IMR-90 (cell line): Measurements from ENCODE around the gene PDGFD. TPM values are rescaled to one million over a fixed set of nuclear protein-coding genes. Genes with fewer than 3 reads are reported as not detected.

Source experiments
- ATAC-seq: fragments of 200-7000 bp; cut with Tn5 transposase; 2 replicates; pipeline ENCODE4 v1.9.1; 2020; ENCODE audit warnings: low read depth, mild to moderate bottlenecking, moderate library complexity
- BruUV-seq: library from RNA; stranded (reverse); fragments of 400-500 nt; replicated peaks from 2 replicates; lab custom pipeline; 2021; lab: Mats Ljungman, UMichigan
- CTCF ChIA-PET: fragments of 300-600 bp; formaldehyde crosslinking; extraction: SDS; loops from one replicate; lab custom pipeline; 2021; ENCODE audit warnings: antibody characterized with exemption; lab: Yijun Ruan, JAX
- POLR2A ChIA-PET: fragments of 300-600 bp; sonication (Branson Sonifier 250); formaldehyde crosslinking; loops from one replicate; lab custom pipeline; 2022; ENCODE audit warnings: antibody characterized with exemption; ENCODE audit not compliant: unreplicated experiment; lab: Charles Lee
- DNase-seq: peaks from one replicate; pipeline ENCODE4 v3.0.0; 2013
- H2AFZ ChIP-seq: replicated peaks from 2 replicates; pipeline ENCODE3; 2013; ENCODE audit warnings: low read length, mild to moderate bottlenecking; ENCODE audit not compliant: poor library complexity
- H2AK5ac ChIP-seq: 2 replicates; pipeline ENCODE4 v1.6.1; 2013; ENCODE audit warnings: low read depth, low read length, inconsistent platforms
- H2AK9ac ChIP-seq: replicated peaks from 2 replicates; pipeline ENCODE3; 2013; ENCODE audit warnings: mild to moderate bottlenecking, low read depth, low read length, moderate library complexity; ENCODE audit not compliant: poor library complexity
- H2BK120ac ChIP-seq: 2 replicates; pipeline ENCODE4 v1.6.1; 2013; ENCODE audit warnings: low read depth, low read length, inconsistent platforms
- H2BK15ac ChIP-seq: 3 replicates; pipeline ENCODE4 v1.6.1; 2013; ENCODE audit warnings: low read depth, low read length, inconsistent platforms
- H2BK20ac ChIP-seq: 2 replicates; pipeline ENCODE4 v1.6.1; 2013; ENCODE audit warnings: low read depth, mild to moderate bottlenecking, inconsistent platforms, low read length, moderate library complexity
- H2BK5ac ChIP-seq: 2 replicates; pipeline ENCODE4 v1.6.1; 2013; ENCODE audit warnings: mild to moderate bottlenecking, low read depth, low read length, inconsistent platforms; ENCODE audit not compliant: poor library complexity, severe bottlenecking
- H3K14ac ChIP-seq: replicated peaks from 2 replicates; pipeline ENCODE4 v1.6.1; 2013; ENCODE audit warnings: low read depth, low read length, inconsistent platforms
- H3K18ac ChIP-seq: 2 replicates; pipeline ENCODE4 v1.6.1; 2013; ENCODE audit warnings: low read depth, low read length, control low read depth
- H3K23ac ChIP-seq: 2 replicates; pipeline ENCODE4 v1.6.1; 2013; ENCODE audit warnings: low read depth, low read length, inconsistent platforms
- H3K27ac ChIP-seq: 2 replicates; pipeline ENCODE4 v1.5.1; 2013; ENCODE audit warnings: mild to moderate bottlenecking, control low read depth, low read length; ENCODE audit not compliant: insufficient read depth
- H3K27me3 ChIP-seq: 2 replicates; pipeline ENCODE4 v1.6.1; 2013; ENCODE audit warnings: low read length; ENCODE audit not compliant: control insufficient read depth, insufficient read depth
- H3K36me3 ChIP-seq: 2 replicates; pipeline ENCODE4 v1.6.1; 2013; ENCODE audit warnings: low read length, mixed read lengths; ENCODE audit not compliant: control insufficient read depth, insufficient read depth
- H3K4ac ChIP-seq: 2 replicates; pipeline ENCODE4 v1.6.1; 2013; ENCODE audit warnings: low read depth, low read length, inconsistent platforms
- H3K4me1 ChIP-seq: 2 replicates; pipeline ENCODE4 v1.6.1; 2013; ENCODE audit warnings: low read length, mixed read lengths; ENCODE audit not compliant: control insufficient read depth, insufficient read depth
- H3K4me2 ChIP-seq: 2 replicates; pipeline ENCODE4 v1.6.1; 2013; ENCODE audit warnings: low read depth, mild to moderate bottlenecking, control low read depth, low read length, moderate library complexity
- H3K4me3 ChIP-seq: 2 replicates; pipeline ENCODE4 v1.5.1; 2013; ENCODE audit warnings: low read depth, mild to moderate bottlenecking, control low read depth, low read length, moderate library complexity; ENCODE audit not compliant: insufficient read depth
- H3K56ac ChIP-seq: 2 replicates; pipeline ENCODE4 v1.6.1; 2013; ENCODE audit warnings: low read length, inconsistent platforms; ENCODE audit not compliant: insufficient read depth; ENCODE audit errors: extremely low read depth
- H3K79me1 ChIP-seq, 2 experiments: 2 replicates each; pipeline ENCODE4 v1.6.1; 2013; ENCODE audit warnings: low read length in 2 of 2, inconsistent platforms in 1 of 2, low read depth in 1 of 2
- H3K9ac ChIP-seq: 2 replicates; pipeline ENCODE4 v1.6.1; 2013; ENCODE audit warnings: low read depth, low read length, control low read depth
- H3K9me1 ChIP-seq: 2 replicates; pipeline ENCODE4 v1.6.1; 2013; ENCODE audit warnings: low read length, inconsistent platforms; ENCODE audit not compliant: insufficient read depth
- H3K9me3 ChIP-seq: 2 replicates; pipeline ENCODE4 v1.6.1; 2013; ENCODE audit warnings: low read length; ENCODE audit not compliant: control insufficient read depth, insufficient read depth
- H4K20me1 ChIP-seq: 2 replicates; pipeline ENCODE4 v1.6.1; 2013; ENCODE audit warnings: low read length, inconsistent platforms; ENCODE audit not compliant: insufficient read depth
- H4K5ac ChIP-seq: 2 replicates; pipeline ENCODE4 v1.6.1; 2013; ENCODE audit warnings: mild to moderate bottlenecking, low read depth, low read length, control low read depth
- H4K8ac ChIP-seq, 2 experiments: 2 replicates each; pipeline ENCODE4 v1.6.1; 2013; ENCODE audit warnings: low read depth in 2 of 2, low read length in 2 of 2, control low read depth in 1 of 2, inconsistent platforms in 1 of 2
- H4K91ac ChIP-seq: 2 replicates; pipeline ENCODE4 v1.6.1; 2013; ENCODE audit warnings: low read depth, low read length, inconsistent platforms; ENCODE audit not compliant: insufficient read depth
- BHLHE40 ChIP-seq: fragments of 150-350 bp; IDR thresholded peaks from 2 replicates; pipeline ENCODE4 v1.6.1; 2016; ENCODE audit warnings: mild to moderate bottlenecking, low read depth, low read length
- CTCF ChIP-seq: conservative IDR thresholded peaks from 2 replicates; pipeline ENCODE4 v1.5.1; 2012; ENCODE audit warnings: mild to moderate bottlenecking, low read depth, low read length, improper control_type of control experiment
- MAFK ChIP-seq: IDR thresholded peaks from 2 replicates; pipeline ENCODE4 v1.6.1; 2012; ENCODE audit warnings: low read depth, low read length, improper control_type of control experiment
- MXI1 ChIP-seq: IDR thresholded peaks from 2 replicates; pipeline ENCODE4 v1.6.1; 2012; ENCODE audit warnings: low read depth, mild to moderate bottlenecking, low read length, moderate library complexity, borderline replicate concordance
- NFE2L2 ChIP-seq: fragments of 150-350 bp; IDR thresholded peaks from 2 replicates; pipeline ENCODE4 v1.6.1; 2016; ENCODE audit warnings: low read depth, mild to moderate bottlenecking, low read length
- POLR2A ChIP-seq: IDR thresholded peaks from 2 replicates; pipeline ENCODE4 v1.6.1; 2012; ENCODE audit warnings: mild to moderate bottlenecking, low read depth, low read length
- RAD21 ChIP-seq: IDR thresholded peaks from 2 replicates; pipeline ENCODE4 v1.6.1; 2012; ENCODE audit warnings: low read length, improper control_type of control experiment
- RCOR1 ChIP-seq: IDR thresholded peaks from 2 replicates; pipeline ENCODE4 v1.6.1; 2012; ENCODE audit warnings: mild to moderate bottlenecking, low read length, improper control_type of control experiment; ENCODE audit not compliant: insufficient replicate concordance
- WGBS, 2 experiments: methylation state at CpG; one replicate each; pipeline versions ENCODE4 v1.1.5 to v1.1.7; 2013; ENCODE audit warnings: missing lambda C conversion rate in 2 of 2; ENCODE audit not compliant: insufficient read length in 1 of 2; ENCODE audit errors: extremely low coverage in 2 of 2; 5-methylcytosine and 5-hydroxymethylcytosine counted together
- dilution Hi-C: fragments of 300-500 bp; cut with HindIII; formaldehyde crosslinking; loops from one replicate; pipeline ENCODE4 v1.14.3; 2018; ENCODE audit warnings: low sequenced_read_pairs; ENCODE audit not compliant: unreplicated experiment
- in situ Hi-C: fragments of 300-500 bp; cut with MboI; formaldehyde crosslinking; loops from 3 replicates; pipeline ENCODE4 v1.14.3; 2019; ENCODE audit warnings: low sequenced_read_pairs, inconsistent platforms, mixed read lengths
- intact Hi-C: fragments of 100-400 bp; cut with micrococcal nuclease; formaldehyde crosslinking; loops from 2 replicates; pipeline ENCODE4 v1.10.0; 2022
- polyA plus RNA-seq, 3 experiments: library from polyadenylated mRNA; depleted of rRNA; stranded (reverse); fragments of >200 nt; gene quantifications; 2 replicates each; pipeline ENCODE4 v1.2.3, GENCODE V29; 2012; ENCODE audit warnings: low replicate concordance in 1 of 3
- total RNA-seq: library from RNA; depleted of rRNA; stranded (reverse); fragments of >200 nt; gene quantifications from 2 replicates; pipeline ENCODE4 v1.2.3, GENCODE V29; 2012

The PDGFD gene
- total and polyA plus RNA-seq, 2 of the 4 experiments (the other 2 are of a cell fraction), result 2.1 to 3.0 TPM

GRCh38 chr11:104028476-104029263 is 135.3 kb downstream of the PDGFD start:
- Histone ChIP-seq H2BK5ac (no peak overlapping the region), H3K27me3 (no peaks in the 10 kb centered on the region), H3K23ac (no peak overlapping the region), H4K8ac (no peak overlapping the region), H2AK5ac (no peak overlapping the region), H3K9me3 (no peaks in the 10 kb centered on the region), H3K27ac (no peak overlapping the region), H3K36me3 (no peaks in the 10 kb centered on the region), H2BK15ac (no peak overlapping the region), H4K91ac (no peak overlapping the region), H3K4me2 (no peak overlapping the region), H4K5ac (no peak overlapping the region), H3K4me1 (no peaks in the 10 kb centered on the region), H2AFZ (no peak overlapping the region), H2BK20ac (0 out of 2 replicates have a peak overlapping the region, but pooled peaks have one; percentile 40), H3K4ac (peak overlapping the region; percentile 52; the same call in 1 of the 2 replicates), H2AK9ac (no peak overlapping the region), H4K20me1 (no peaks in the 10 kb centered on the region), H3K79me1 (no peaks in the 10 kb centered on the region), H3K56ac (no peak overlapping the region), H2BK120ac (peak overlapping the region; percentile 40; the same call in 1 of the 2 replicates), H3K4me3 (no peak overlapping the region), H3K14ac (no peak overlapping the region), H3K18ac (peak overlapping the region; percentile 20; the same call in 1 of the 2 replicates), H3K9me1 (no peaks in the 10 kb centered on the region), H3K9ac (no peak overlapping the region)
- ChIA-PET POLR2A (interaction anchor here (0.6 kb wide), 1 partner anchor 228 kb away, joined by 5 read pairs; no protein-coding TSS in a partner anchor), CTCF (interaction anchor here (0.6 kb wide), 2 partner anchors 11 to 674 kb away, joined by 5 to 13 read pairs; no protein-coding TSS in a partner anchor)
- dilution Hi-C loops, result no loop called here
- TF ChIP-seq RCOR1 (no peak), CTCF (no peak), MXI1 (no peak), RAD21 (no peak), BHLHE40 (no peak), MAFK (no peak), NFE2L2 (no peak), POLR2A (no peak)
- in situ Hi-C loops, result no loop called here
- DNase-seq (peak; percentile 7), ATAC-seq (no peak)
- intact Hi-C loops, result no loop called here
- WGBS, 2 experiments, result no CpG with 5 or more reads among the region's 3 CpGs
- no TSS peak for BruUV-seq
